SK-N-SH treated with all-trans-retinoic acid at 6 μM for 48 hours (cell line): ENCODE results near the gene FOXP4.

Experiments used
- CREB5 ChIP-seq: fragments of 250-450 bp; sonication (Bioruptor Pico); IDR thresholded peaks from 2 replicates; pipeline ENCODE4 v1.5.1; 2020; ENCODE audit warnings: low read depth, mild to moderate bottlenecking, moderate library complexity
- ESRRG ChIP-seq: fragments of 250-450 bp; sonication (Bioruptor Pico); IDR thresholded peaks from 2 replicates; pipeline ENCODE4 v1.6.1; 2021; ENCODE audit warnings: mild to moderate bottlenecking
- GLIS3 ChIP-seq: fragments of 250-450 bp; sonication (Bioruptor Pico); IDR thresholded peaks from 2 replicates; pipeline ENCODE4 v1.5.0; 2020; ENCODE audit warnings: mild to moderate bottlenecking, moderate library complexity
- PATZ1 ChIP-seq: fragments of 250-450 bp; sonication (Bioruptor Pico); IDR thresholded peaks from 2 replicates; pipeline ENCODE4 v1.8.0; 2020; ENCODE audit warnings: mild to moderate bottlenecking, moderate library complexity, borderline replicate concordance
- PPARA ChIP-seq: fragments of 250-450 bp; sonication (Bioruptor Pico); IDR thresholded peaks from 2 replicates; pipeline ENCODE4 v1.5.0; 2020; ENCODE audit warnings: mild to moderate bottlenecking, borderline replicate concordance
- RARB ChIP-seq: fragments of 250-450 bp; sonication (Bioruptor Pico); IDR thresholded peaks from 2 replicates; pipeline ENCODE4 v1.8.0; 2021; ENCODE audit warnings: mild to moderate bottlenecking, moderate library complexity
- TOX ChIP-seq: fragments of 250-450 bp; sonication (Bioruptor Pico); IDR thresholded peaks from 2 replicates; pipeline ENCODE4 v1.8.0; 2021; ENCODE audit warnings: mild to moderate bottlenecking, moderate library complexity, borderline replicate concordance
- ZNF70 ChIP-seq: fragments of 450-650 bp; formaldehyde crosslinking; IDR thresholded peaks from 2 replicates; pipeline ENCODE4 v1.5.0; 2020; ENCODE audit warnings: mild to moderate bottlenecking, moderate library complexity
- ZNF8 ChIP-seq: fragments of 450-650 bp; formaldehyde crosslinking; IDR thresholded peaks from 2 replicates; pipeline ENCODE4 v1.5.0; 2020; ENCODE audit warnings: mild to moderate bottlenecking, moderate library complexity

GRCh38 chr6:41559655-41560427 is 13.7 kb downstream of the FOXP4 start:
- TF ChIP-seq TOX (CRISPR knock-in tag), result no peak
- TF ChIP-seq PATZ1, result no peak
- no peak for TF ChIP-seq ZNF70
- TF ChIP-seq CREB5 (CRISPR knock-in tag), result no peak
- TF ChIP-seq PPARA (CRISPR knock-in tag), result no peak
- no peak for TF ChIP-seq RARB (CRISPR knock-in tag)
- no peak for TF ChIP-seq GLIS3 (CRISPR knock-in tag)
- TF ChIP-seq ESRRG (CRISPR knock-in tag), result no peak
- no peak for TF ChIP-seq ZNF8
